ENCODE results near the gene ZCCHC24. TPM values are rescaled to one million over a fixed set of nuclear protein-coding genes. Genes with fewer than 3 reads are reported as not detected.
A peak's percentile ranks its signal among the peaks of the same experiment; 100 is the strongest.

The ZCCHC24 gene
- total RNA-seq, 1 experiment from 2014 or later: 3.8 TPM

DNA sequence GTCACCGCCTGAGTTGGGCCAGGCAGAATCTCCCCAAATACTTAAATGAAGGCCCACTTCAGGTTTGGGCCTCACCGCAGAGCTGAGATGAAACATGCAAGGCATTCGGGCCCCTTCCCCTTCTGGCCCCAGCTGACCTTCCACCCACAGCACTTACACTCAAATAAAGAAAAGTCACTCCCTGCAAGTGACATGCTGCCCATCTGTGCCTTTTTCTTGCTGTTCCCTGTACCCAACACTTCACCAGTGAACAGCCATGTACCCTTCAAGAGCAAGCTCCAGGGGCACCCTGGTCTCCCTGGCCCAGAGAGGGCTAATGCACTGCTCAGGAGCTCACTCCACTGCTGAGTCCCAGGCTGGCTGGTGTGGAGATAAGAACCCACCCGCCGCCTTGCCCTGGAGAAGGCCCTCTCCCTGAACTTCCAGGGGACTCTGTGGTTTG, 40.7 kb downstream of the ZCCHC24 start:
- Histone ChIP-seq H2BK12ac (ENCODE audit: insufficient read length, low read depth, low read length) (no peak overlapping the region), H2BK5ac (ENCODE audit: insufficient read length, low read length) (no peak overlapping the region), H2BK20ac (ENCODE audit: low read depth, low read length, poor library complexity, severe bottlenecking) (no peak overlapping the region), H3K79me1 (ENCODE audit: insufficient read depth, low read depth, low read length, poor library complexity, severe bottlenecking) (no peaks in the 10 kb centered on the region), H3K56ac (ENCODE audit: insufficient read length, low read depth, low read length) (no peak overlapping the region), H2BK15ac (ENCODE audit: low read depth, low read length) (no peak overlapping the region), H2BK120ac (ENCODE audit: low read depth, low read length, poor library complexity, severe bottlenecking) (no peak overlapping the region), H3K9me3 (ENCODE audit: control insufficient read depth, low read depth, low read length) (no peaks in the 10 kb centered on the region), H4K20me1 (ENCODE audit: control insufficient read depth, insufficient read depth, insufficient read length) (no peaks in the 10 kb centered on the region), H3K4me1 (ENCODE audit: insufficient read depth, low read length) (peaks cover 6% of the 10 kb centered on the region; the same call in 1 of the 2 replicates), H4K91ac (ENCODE audit: insufficient read length, low read depth, low read length) (no peak overlapping the region), H3K79me2 (ENCODE audit: insufficient read depth, low read length) (no peaks in the 10 kb centered on the region), H3K27me3 (ENCODE audit: insufficient read depth, low read length) (no peaks in the 10 kb centered on the region), H2AK5ac (ENCODE audit: insufficient read length, low read length) (no peak overlapping the region), H2AFZ (ENCODE audit: low read length) (no peak overlapping the region), H3K23ac (ENCODE audit: insufficient read length, low read depth, low read length) (no peak overlapping the region), H3K9ac (ENCODE audit: extremely low read depth, insufficient read length, low read length) (no peak overlapping the region), H3K4me2 (ENCODE audit: insufficient read depth, insufficient read length, low read length) (peak overlapping the region; percentile 44), H3T11ph (ENCODE audit: low read length) (no peak overlapping the region), H4K5ac (ENCODE audit: insufficient read length, low read depth, low read length) (no peak overlapping the region), H3K27ac (ENCODE audit: insufficient read length, low read depth, low read length) (no peak overlapping the region), H4K8ac (replicated peaks; ENCODE audit: insufficient read length, low read depth, low read length) (no peak overlapping the region), H3K18ac (ENCODE audit: insufficient read length, low read depth, low read length) (no peak overlapping the region), H3K23me2 (ENCODE audit: insufficient read length, low read depth, low read length, poor library complexity, severe bottlenecking) (peaks cover 3% of the 10 kb centered on the region), H3K4ac (ENCODE audit: low read depth, low read length) (no peak overlapping the region), H3K14ac (ENCODE audit: insufficient read depth, low read length) (no peak overlapping the region)
- H3K9me3 Mint-ChIP-seq: no peaks in the 10 kb centered on the region
- no peak for DNase-seq
- H3K36me3 Mint-ChIP-seq (ENCODE audit: insufficient read depth in 1 of 3, low read depth in 3 of 3): no peaks in the 10 kb centered on the region
- H3K27me3 Mint-ChIP-seq (ENCODE audit: low read depth): peaks cover 1% of the 10 kb centered on the region; the same call in 1 of the 2 replicates
- H3K27ac Mint-ChIP-seq: 0 out of 7 replicates have a peak overlapping the region, but pooled peaks of 1 of the 3 experiments have one; percentile 56
- no CpG with 5 or more reads among the region's 5 CpGs for WGBS (ENCODE audit: extremely low coverage, insufficient read length, low lambda C conversion rate)
- peak overlapping the region in 1 of 2 experiments; percentile 73; a peak in 2 of 5 replicates for H3K4me3 Mint-ChIP-seq
- H3K4me1 Mint-ChIP-seq: peaks cover 31 to 37% of the 10 kb centered on the region in 2 experiments
- TF ChIP-seq, protein P1, sequence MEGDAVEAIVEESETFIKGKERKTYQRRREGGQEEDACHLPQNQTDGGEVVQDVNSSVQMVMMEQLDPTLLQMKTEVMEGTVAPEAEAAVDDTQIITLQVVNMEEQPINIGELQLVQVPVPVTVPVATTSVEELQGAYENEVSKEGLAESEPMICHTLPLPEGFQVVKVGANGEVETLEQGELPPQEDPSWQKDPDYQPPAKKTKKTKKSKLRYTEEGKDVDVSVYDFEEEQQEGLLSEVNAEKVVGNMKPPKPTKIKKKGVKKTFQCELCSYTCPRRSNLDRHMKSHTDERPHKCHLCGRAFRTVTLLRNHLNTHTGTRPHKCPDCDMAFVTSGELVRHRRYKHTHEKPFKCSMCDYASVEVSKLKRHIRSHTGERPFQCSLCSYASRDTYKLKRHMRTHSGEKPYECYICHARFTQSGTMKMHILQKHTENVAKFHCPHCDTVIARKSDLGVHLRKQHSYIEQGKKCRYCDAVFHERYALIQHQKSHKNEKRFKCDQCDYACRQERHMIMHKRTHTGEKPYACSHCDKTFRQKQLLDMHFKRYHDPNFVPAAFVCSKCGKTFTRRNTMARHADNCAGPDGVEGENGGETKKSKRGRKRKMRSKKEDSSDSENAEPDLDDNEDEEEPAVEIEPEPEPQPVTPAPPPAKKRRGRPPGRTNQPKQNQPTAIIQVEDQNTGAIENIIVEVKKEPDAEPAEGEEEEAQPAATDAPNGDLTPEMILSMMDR (conservative IDR thresholded peaks at IDR 0.05): no peak
